NOMO-1 treated with dmso at 0.1 percent for 144 hours (cell line): ENCODE results near the gene WIPF2.

ENCODE experiments used
- DNase-seq: peaks from one replicate; lab custom pipeline; 2025; ENCODE audit not compliant: unreplicated experiment; lab: John Stamatoyannopoulos, UW

WIPF2 gene

GRCh38 chr17:40312893-40313667, 94.0 kb downstream of the WIPF2 start:
- DNase-seq: no peak

- no peak for DNase-seq
Observed at GRCh38 chr17:40313668-40314583, 94.8 kb downstream of the WIPF2 start.

GRCh38 chr17:40314584-40314956, 95.5 kb downstream of the WIPF2 start:
- DNase-seq: no peak

DNA sequence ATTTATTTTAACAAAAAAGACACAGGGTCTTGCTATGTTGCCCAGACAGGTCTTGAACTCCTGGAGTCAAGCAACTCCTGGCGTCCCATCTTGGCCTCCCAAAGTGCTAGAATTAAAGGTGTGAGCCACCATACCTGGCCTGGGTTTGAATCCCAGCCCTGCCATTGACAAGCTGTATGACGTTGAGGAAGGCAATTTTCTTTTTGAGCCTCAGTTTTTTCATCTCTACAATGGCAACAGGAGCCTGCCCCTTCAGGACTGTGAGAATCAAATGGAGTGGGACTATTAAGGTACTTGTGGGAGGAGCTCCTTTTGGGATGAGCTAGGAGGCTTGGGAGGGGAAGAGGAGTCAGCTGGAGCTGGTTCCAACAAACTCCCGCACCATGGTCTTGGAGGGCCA, 96.1 kb downstream of the WIPF2 start:
- DNase-seq: no peak

GRCh38 chr17:40315678-40316570, 96.8 kb downstream of the WIPF2 start:
- DNase-seq: no peak

DNA sequence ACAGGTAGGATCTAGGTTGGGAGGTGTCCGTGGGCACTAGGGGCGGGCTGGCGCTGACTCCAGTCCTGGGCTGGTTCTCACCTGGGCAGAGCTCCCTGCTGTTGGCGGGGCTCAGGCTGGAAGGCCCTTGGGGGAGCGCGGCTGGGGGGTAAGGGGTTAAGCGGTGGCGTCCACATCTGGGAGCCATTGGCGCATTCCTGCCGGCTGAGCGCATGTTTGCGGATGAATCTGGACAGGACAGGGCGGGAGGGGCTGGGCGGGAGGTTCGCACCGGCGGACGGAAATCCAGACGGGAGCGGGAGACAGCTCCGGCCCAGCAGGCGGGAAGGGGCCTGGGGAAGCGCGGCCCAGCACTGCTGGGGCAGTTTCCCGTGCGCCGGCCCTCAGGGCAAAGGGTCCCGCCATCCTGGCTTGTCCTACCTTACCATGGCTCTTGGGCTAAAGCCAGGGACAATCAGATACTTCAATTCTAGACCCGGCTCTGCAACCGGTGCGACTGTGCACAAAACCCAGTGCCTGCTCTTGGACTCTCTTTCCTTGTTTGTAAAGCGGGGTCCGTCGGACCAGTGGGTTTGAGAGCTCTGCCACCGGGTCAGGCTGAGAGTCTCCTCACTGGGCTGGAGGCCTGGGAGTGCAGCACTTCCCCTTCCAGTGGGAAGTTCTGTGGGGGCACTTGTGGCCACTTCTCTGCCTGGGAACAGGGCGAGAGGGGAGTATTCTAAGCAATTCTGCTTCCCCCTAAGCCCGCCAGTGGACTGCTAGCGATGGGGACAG, 97.7 kb downstream of the WIPF2 start:
- DNase-seq: no peak

DNA sequence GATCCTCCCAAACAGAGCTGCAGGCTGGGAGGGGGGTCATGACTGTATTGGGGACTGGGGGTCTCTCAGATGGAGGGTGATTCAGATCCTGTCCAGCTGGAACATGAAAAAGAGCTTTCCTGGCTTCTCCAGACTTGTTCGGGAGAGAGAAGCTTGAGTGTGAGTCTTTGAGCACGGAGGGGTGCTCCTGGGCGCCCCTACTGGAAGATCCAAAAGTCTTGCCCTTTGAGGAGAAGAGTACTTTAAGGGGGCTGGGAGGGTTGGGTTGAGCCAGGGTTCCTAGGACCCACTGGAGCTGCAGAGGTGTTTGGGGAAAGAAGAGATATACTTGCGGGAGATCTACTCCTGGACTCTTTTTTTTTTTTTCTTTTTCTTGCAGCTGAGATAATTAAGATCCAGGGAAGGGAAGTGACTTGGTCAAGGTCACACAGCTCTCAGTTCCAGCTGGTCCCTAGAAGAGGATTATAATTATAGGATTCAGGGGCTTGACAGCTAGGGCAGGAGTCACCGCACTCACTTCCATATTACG, 98.3 kb downstream of the WIPF2 start:
- no peak for DNase-seq

- DNase-seq: peak; percentile 89
Observed at GRCh38 chr17:40317880-40318829, 99.1 kb downstream of the WIPF2 start.

DNA sequence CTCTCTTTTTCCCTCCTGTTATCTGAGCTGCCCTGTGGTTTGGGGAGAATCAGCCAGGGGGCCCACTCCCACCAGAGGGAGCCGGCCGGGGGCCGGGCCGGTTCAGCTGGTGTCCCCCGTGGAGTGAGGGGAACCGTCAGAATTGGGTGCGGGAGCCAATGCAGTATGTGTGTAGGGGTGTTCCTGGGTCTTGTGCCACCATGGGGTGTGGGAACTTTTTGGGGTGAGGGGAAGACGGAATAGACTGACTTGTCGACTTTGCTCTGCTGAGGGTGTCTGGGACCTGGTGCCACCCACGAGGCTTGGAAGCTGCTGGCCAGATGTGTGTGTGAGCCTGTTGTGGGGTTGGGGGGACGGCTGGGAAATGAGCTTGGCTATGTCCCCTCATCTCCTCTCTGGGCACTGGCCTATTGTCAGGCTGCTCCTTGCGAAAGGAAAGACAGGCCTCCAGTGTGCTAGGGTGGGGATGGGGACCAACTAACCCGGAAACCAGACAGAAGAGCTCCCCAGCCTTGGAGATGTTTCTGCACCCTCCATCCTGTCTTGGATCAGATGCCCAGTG, 99.8 kb downstream of the WIPF2 start:
- DNase-seq: no peak

DNA sequence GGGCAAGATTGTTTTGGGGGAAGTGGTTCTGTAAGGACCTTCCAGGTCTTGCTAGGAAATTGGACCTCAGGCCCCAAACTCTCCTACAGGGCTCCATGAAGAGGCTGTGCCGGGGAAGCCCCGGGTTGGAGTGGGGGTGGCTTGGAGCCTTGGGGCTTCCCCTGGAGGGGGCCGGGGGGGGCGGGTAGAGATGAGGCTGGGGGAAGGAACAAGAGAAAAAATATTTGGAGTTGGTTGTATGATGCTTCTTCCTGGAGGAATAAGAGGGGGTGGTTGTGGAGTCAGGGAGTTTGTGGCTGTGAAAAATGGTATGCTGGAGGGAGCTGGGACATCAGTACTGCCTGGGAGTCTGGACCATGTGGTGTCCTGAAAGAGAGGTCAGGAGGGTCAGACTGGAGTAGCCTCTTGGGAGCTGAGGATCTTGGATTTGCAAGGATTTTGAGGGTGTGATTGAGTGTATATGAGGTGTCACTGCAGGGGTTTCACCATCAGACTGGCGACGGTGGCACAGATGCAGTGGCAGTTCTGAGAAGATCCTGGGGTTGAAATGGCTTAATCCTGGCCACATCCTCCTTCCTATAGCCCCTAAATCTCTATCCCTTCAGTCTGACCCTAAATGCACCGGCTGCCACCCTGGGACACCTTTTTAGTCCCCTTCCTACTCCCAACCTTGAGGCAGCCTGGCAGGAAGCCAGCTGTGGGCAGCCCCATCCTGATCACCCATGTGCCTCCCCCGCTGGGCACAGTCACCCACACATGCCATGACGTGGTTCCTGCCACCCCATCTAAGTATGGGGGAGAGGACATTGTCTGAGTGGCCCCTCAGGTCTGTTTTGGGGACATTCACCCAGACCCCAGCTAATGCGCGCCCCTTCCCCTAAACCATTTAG, 100.8 kb downstream of the WIPF2 start:
- DNase-seq: no peak

DNA sequence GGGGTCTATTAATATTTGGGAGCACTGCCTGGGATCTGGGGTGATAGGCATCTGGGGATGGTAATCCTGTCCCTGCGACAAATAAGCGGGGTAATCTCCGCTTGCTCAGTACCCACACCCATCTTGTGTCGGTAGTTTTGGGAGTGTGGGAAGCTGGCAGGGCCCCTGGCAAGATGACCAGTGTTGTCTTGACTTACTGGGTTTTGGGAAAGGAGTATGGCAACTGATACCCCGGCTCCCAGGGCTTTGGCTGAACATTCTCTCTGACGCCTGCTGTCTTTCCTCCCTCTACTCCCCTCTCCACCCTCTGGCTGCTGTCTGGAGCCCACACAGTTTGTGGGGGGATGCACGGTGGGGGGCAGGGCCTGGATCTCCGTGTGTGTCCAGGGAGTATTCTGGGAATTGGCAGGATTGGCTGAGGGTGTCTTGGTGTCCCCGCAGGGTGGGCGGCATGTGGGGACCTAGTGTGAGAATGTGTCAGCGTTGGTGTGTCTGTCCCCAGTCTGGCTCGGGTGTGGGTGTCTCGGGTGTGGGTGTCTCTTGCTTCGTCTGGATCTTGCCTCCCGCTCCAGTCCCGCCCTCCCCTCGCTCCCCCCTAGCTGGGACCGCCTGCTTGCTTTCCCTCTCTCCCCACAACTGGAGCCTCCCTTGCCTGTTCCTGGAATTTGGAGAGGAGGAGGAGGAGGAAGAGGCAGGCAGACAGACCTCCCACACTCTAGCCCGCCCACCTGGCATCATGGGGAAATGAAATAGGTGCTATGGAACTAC, 101.8 kb downstream of the WIPF2 start:
- no peak for DNase-seq

- DNase-seq: no peak
Observed at GRCh38 chr17:40321524-40321929, 102.4 kb downstream of the WIPF2 start.

- no peak for DNase-seq
Observed at GRCh38 chr17:40321961-40322357, 102.9 kb downstream of the WIPF2 start.

DNA sequence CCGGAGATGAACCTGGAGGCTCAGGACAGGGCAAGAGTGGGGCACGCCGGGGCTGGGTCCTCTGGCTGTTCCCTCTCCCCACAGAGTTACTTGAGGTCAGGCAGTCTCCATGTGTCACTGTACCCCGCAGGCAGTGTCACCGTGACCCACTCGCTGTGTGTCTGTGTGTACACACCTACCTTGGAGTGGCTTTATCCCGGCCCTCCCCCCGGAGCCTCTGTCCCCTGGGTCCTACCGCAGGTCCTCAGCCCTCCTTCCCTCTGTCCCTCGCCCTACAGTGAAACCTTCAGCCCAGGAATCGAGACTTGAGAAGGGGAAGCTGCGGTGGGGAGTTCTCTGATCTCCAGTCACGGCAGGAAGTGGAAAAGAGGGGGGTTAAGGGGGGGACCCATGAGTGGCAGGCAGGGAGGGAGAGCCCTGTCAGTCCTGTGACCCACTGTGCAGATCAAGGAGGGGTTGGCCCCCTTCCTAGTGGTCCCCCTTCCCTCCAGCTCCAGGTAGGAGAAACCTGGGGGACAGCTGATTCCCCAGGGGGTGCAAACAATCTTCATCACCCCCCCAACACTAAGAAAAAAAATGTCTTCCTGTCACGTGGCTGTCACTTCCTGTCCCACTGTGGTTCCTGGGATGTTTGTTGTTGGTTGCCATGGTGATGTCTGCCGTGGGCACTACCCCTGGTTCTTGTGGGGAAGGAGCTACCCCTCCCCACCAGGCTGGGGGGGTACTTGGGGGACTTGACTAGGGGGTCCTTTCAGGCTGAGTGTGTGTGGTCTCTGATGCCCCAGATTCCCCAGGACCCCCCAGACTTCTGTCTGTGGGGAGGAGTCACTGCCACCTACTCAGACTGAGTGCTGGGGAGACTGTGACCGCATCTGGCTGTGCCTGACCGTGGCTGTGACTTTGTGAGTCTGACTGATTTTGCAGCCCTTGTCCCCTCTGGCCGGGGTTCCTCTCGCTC, 103.5 kb downstream of the WIPF2 start:
- DNase-seq: peak; percentile 92

GRCh38 chr17:40323391-40324381, 104.6 kb downstream of the WIPF2 start:
- DNase-seq: no peak
